ENCODE measurements around the gene TMC1. TPM values are rescaled to one million over a fixed set of nuclear protein-coding genes. Genes with fewer than 3 reads are reported as not detected.

TMC1 gene
- total and polyA plus RNA-seq, 9 donors: 0.12 to 1.4 (median 0.48) TPM

DNA sequence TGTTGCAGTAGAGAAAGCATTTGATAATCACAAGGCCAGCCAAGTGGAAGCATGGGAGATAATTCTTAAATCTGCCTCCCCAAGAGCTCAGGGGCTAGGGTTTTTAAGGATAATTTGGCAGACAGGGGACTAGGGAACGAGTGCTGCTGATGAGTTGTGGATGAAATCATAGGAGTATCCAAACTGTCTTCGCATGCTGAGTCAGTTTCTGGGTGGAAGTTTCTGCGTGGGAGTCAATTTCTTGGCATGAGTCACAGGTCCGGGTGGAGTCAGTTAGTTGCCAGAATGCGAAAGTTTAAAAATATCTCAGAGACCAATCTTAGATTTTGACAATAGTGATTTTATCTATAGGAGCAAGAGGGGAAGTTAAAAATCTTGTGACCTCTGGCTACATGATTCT lies 112.6 kb downstream of the TMC1 start:
- Histone ChIP-seq H3K4me1 (ENCODE audit: insufficient read depth) (no peaks in the 10 kb centered on the region), H3K27ac (no peak overlapping the region), H3K4me3 (no peak overlapping the region), H3K9me3 (no peaks in the 10 kb centered on the region), H3K36me3 (no peaks in the 10 kb centered on the region), H3K27me3 (no peaks in the 10 kb centered on the region)
- intact Hi-C loops (cut with DNase I): no loop called here
- TF ChIP-seq, protein P1, sequence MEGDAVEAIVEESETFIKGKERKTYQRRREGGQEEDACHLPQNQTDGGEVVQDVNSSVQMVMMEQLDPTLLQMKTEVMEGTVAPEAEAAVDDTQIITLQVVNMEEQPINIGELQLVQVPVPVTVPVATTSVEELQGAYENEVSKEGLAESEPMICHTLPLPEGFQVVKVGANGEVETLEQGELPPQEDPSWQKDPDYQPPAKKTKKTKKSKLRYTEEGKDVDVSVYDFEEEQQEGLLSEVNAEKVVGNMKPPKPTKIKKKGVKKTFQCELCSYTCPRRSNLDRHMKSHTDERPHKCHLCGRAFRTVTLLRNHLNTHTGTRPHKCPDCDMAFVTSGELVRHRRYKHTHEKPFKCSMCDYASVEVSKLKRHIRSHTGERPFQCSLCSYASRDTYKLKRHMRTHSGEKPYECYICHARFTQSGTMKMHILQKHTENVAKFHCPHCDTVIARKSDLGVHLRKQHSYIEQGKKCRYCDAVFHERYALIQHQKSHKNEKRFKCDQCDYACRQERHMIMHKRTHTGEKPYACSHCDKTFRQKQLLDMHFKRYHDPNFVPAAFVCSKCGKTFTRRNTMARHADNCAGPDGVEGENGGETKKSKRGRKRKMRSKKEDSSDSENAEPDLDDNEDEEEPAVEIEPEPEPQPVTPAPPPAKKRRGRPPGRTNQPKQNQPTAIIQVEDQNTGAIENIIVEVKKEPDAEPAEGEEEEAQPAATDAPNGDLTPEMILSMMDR (IDR thresholded peaks at IDR 0.05): no peak
- no peak for TF ChIP-seq EP300 (IDR thresholded peaks at IDR 0.05)
- no peak for TF ChIP-seq POLR2A (IDR thresholded peaks at IDR 0.05)
- DNase-seq: no peak
- WGBS, 3 donors: 48 to 59% (median 50%) methylated on average over 5 of the region's 5 CpGs

DNA sequence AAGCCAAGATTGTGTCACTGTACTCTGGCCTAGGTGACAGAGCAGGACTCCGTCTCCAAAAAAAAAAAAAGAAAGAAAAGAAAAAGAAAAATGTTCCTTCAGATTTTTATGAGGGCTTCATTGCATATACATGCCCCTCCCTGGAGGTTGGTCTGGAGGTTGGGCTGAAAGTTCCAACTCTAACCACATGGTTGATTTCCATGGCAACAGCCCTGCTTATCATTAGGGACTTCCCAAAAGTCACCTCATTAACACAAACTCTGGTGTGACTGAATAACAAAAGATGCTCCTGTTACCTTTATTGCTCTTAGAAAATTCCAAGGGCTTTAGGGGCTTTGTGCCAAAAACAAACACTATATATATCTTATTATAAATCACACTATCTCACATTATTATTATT lies 113.8 kb downstream of the TMC1 start:
- H3K4me1 ChIP-seq (ENCODE audit: insufficient read depth): no peaks in the 10 kb centered on the region
- H3K36me3 ChIP-seq: no peaks in the 10 kb centered on the region
- intact Hi-C loops (cut with DNase I): no loop called here
- no peak overlapping the region for H3K27ac ChIP-seq
- H3K27me3 ChIP-seq: no peaks in the 10 kb centered on the region
- no peak overlapping the region for H3K4me3 ChIP-seq
- H3K9me3 ChIP-seq: no peaks in the 10 kb centered on the region
- TF ChIP-seq EP300 (IDR thresholded peaks at IDR 0.05) (no peak), POLR2A (IDR thresholded peaks at IDR 0.05) (no peak)
- TF ChIP-seq, protein P1 (IDR thresholded peaks at IDR 0.05): no peak
- no peak for DNase-seq
- WGBS, 3 donors: 89 to 100% (median 93%) methylated on average over 1 of the region's 1 CpG

DNA sequence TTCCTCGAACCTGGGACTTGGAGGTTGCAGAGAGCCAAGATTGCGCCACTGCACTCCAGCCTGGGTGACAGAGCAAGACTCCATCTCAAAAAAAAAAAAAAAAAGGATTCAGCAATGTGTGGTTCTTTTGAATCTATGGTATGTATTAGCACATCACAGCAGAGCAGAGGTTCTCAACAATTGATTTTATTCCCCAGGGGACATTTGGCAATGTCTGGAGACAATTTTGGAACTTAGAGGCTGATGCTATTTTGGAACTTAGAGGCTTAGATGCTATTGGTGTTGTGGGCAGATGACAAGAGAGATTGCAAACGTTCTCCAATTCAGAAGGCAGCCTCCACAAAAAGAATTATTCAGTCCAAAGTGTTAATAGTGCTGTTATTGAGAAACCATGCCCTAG lies 115.2 kb downstream of the TMC1 start:
- Histone ChIP-seq H3K27ac (no peak overlapping the region), H3K27me3 (no peaks in the 10 kb centered on the region), H3K9me3 (no peaks in the 10 kb centered on the region), H3K4me1 (ENCODE audit: insufficient read depth) (no peaks in the 10 kb centered on the region), H3K36me3 (no peaks in the 10 kb centered on the region), H3K4me3 (no peak overlapping the region)
- intact Hi-C loops (cut with DNase I): no loop called here
- no peak for TF ChIP-seq POLR2A (IDR thresholded peaks at IDR 0.05)
- no peak for TF ChIP-seq EP300 (IDR thresholded peaks at IDR 0.05)
- TF ChIP-seq, protein P1 (IDR thresholded peaks at IDR 0.05): no peak
- WGBS, 3 donors: 79 to 83% (median 82%) methylated on average over 3 of the region's 3 CpGs
- DNase-seq: no peak

DNA sequence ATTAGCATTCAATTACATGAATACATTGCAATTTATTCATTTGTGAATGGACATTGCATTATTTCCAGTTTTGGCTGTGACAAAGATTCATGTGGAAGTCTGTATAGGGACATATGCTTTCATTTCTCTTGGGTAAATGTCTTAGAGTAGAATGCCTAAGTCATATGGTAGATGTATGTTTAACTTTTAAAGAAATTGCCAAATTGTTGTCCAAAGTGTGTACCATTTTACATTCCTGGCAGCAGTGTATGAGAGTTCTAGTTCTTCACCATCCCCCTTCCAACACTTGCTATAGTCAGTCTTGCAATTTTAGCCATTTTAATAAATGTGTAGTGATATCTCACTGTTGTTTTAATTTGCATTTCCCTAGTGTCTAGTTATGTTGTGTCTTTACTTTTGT lies 122.2 kb downstream of the TMC1 start:
- H3K9me3 ChIP-seq: no peaks in the 10 kb centered on the region
- no peak overlapping the region for H3K4me3 ChIP-seq
- no peaks in the 10 kb centered on the region for H3K4me1 ChIP-seq (ENCODE audit: insufficient read depth)
- intact Hi-C loops (cut with DNase I): loop anchor here in 1 of 4 donors (10.0 kb wide), 1 partner anchor 61 kb away; no protein-coding TSS in a partner anchor
- H3K27ac ChIP-seq: no peak overlapping the region
- TF ChIP-seq, protein P1 (IDR thresholded peaks at IDR 0.05): no peak
- TF ChIP-seq POLR2A (IDR thresholded peaks at IDR 0.05) (no peak), EP300 (IDR thresholded peaks at IDR 0.05) (no peak)
- H3K27me3 ChIP-seq: no peaks in the 10 kb centered on the region
- no peaks in the 10 kb centered on the region for H3K36me3 ChIP-seq
- DNase-seq: no peak

Measured in ovary (tissue), 9 donors.